Measurements from ENCODE around the gene HAAO. TPM values are rescaled to one million over a fixed set of nuclear protein-coding genes. Genes with fewer than 3 reads are reported as not detected.

HAAO gene
- total and polyA plus RNA-seq, 5 donors: 3.5 to 5.9 (median 4.6) TPM

Other genes starting within 250 kb of the HAAO start
- gene MTA3, start 224.0 kb downstream of the HAAO start, total RNA-seq: 10 to 100 TPM; 24.8 to 31.0 (median 28.9) TPM
- 24.6 TPM for gene MTA3, start 224.0 kb downstream of the HAAO start, polyA plus RNA-seq
- 1 to 10 TPM in 1 of 4 donors, under 1 TPM in 3; 0.66 to 1.6 (median 0.83) TPM for gene OXER1, start 28.4 kb downstream of the HAAO start, total RNA-seq
- gene OXER1, start 28.4 kb downstream of the HAAO start, polyA plus RNA-seq: 0.68 TPM